SK-N-SH (cell line): ENCODE results near the gene INTS11. TPM values are rescaled to one million over a fixed set of nuclear protein-coding genes. Genes with fewer than 3 reads are reported as not detected.

Experiments used
- CTCF ChIA-PET: fragments of 300-600, 350-600 bp; formaldehyde crosslinking; extraction: SDS; loops from one replicate; lab custom pipeline; 2021; lab: Yijun Ruan, JAX
- POLR2A ChIA-PET: fragments of 350-600 bp; sonication (Branson Sonifier 250); formaldehyde crosslinking; extraction: SDS; loops from one replicate; lab custom pipeline; 2020; ENCODE audit warnings: antibody characterized with exemption, inconsistent platforms; lab: Yijun Ruan, JAX
- DNase-seq: peaks from one replicate; pipeline ENCODE4 v3.0.0; 2012
- H2AFZ ChIP-seq: fragments of 200-600 bp; sonication (generic); 2 replicates; pipeline ENCODE4 v1.8.1; 2016; ENCODE audit warnings: antibody characterized with exemption, mild to moderate bottlenecking, low read depth
- H3F3A ChIP-seq: fragments of 200-600 bp; sonication (generic); replicated peaks from 2 replicates; pipeline ENCODE3; 2016; ENCODE audit warnings: antibody characterized with exemption, mild to moderate bottlenecking; ENCODE audit not compliant: insufficient read depth
- H3K27ac ChIP-seq, 2 experiments: fragments of 200-500 bp in 1 of 2; fragments of 200-600 bp in 1 of 2; sonication (Bioruptor generic) in 1 of 2; sonication (generic), shearing (Covaris generic) in 1 of 2; 2 replicates each; pipeline versions ENCODE4 v1.5.1 to v1.6.1; 2014 to 2016; ENCODE audit warnings: low read depth in 2 of 2, inconsistent platforms in 1 of 2, low read length in 1 of 2, mild to moderate bottlenecking in 1 of 2, mixed read lengths in 1 of 2
- H3K27me3 ChIP-seq: fragments of 200-600 bp; sonication (generic), shearing (Covaris generic); 2 replicates; pipeline ENCODE4 v1.6.1; 2016; ENCODE audit warnings: mixed run types; ENCODE audit not compliant: insufficient read depth
- H3K36me3 ChIP-seq, 2 experiments: fragments of 200-500 bp in 1 of 2; fragments of 200-600 bp in 1 of 2; sonication (Bioruptor generic) in 1 of 2; sonication (generic) in 1 of 2; replicated peaks in 1 of 2; 2 replicates each; pipeline versions ENCODE3 to v1.5.1; 2014 to 2016; ENCODE audit warnings: low read length in 1 of 2, mild to moderate bottlenecking in 1 of 2; ENCODE audit not compliant: insufficient read depth in 2 of 2, control insufficient read depth in 1 of 2
- H3K4me1 ChIP-seq, 2 experiments: fragments of 200-500 bp in 1 of 2; fragments of 200-600 bp in 1 of 2; sonication (Bioruptor generic) in 1 of 2; sonication (generic), shearing (Covaris generic) in 1 of 2; 2 replicates each; pipeline versions ENCODE4 v1.5.1 to v1.6.1; 2014 to 2016; ENCODE audit warnings: low read depth in 1 of 2, low read length in 1 of 2, mixed run types in 1 of 2; ENCODE audit not compliant: insufficient read depth in 2 of 2, control insufficient read depth in 1 of 2
- H3K4me2 ChIP-seq: fragments of 200-600 bp; sonication (generic), shearing (Covaris generic); 2 replicates; pipeline ENCODE4 v1.6.1; 2017; ENCODE audit warnings: mixed run types
- H3K4me3 ChIP-seq, 2 experiments: fragments of 200-500 bp in 1 of 2; fragments of 200-600 bp in 1 of 2; sonication (Bioruptor generic) in 1 of 2; sonication (generic), shearing (Covaris generic) in 1 of 2; 2 replicates each; pipeline versions ENCODE4 v1.5.1 to v1.8.1; 2014 to 2016; ENCODE audit warnings: low read depth in 2 of 2, inconsistent platforms in 1 of 2, low read length in 1 of 2, mild to moderate bottlenecking in 1 of 2, mixed read lengths in 1 of 2, moderate library complexity in 1 of 2
- H3K79me2 ChIP-seq: fragments of 200-600 bp; sonication (generic); 2 replicates; pipeline ENCODE4 v1.8.1; 2017; ENCODE audit warnings: mild to moderate bottlenecking; ENCODE audit not compliant: insufficient read depth
- H3K9ac ChIP-seq: fragments of 200-600 bp; sonication (generic); 2 replicates; pipeline ENCODE4 v1.6.1; 2017; ENCODE audit warnings: mixed run types
- H3K9me2 ChIP-seq: fragments of 200-600 bp; sonication (generic); 2 replicates; pipeline ENCODE4 v1.6.1; 2017; ENCODE audit warnings: mixed run types
- H3K9me3 ChIP-seq: fragments of 200-600 bp; sonication (generic); 2 replicates; pipeline ENCODE4 v1.6.1; 2017; ENCODE audit warnings: mixed run types, mild to moderate bottlenecking, moderate library complexity
- H4K20me1 ChIP-seq: fragments of 200-600 bp; sonication (generic); 2 replicates; pipeline ENCODE4 v1.6.1; 2017; ENCODE audit warnings: mild to moderate bottlenecking, mixed run types; ENCODE audit not compliant: insufficient read depth
- CTCF ChIP-seq: fragments of 200-600 bp; sonication (generic); IDR thresholded peaks from 2 replicates; pipeline ENCODE4 v1.6.1; 2017; ENCODE audit warnings: antibody characterized with exemption, mild to moderate bottlenecking, moderate library complexity
- ELF1 ChIP-seq: IDR thresholded peaks from 2 replicates; pipeline ENCODE4 v1.4.0; 2012
- FOXJ3 ChIP-seq: sonication (generic); formaldehyde crosslinking; IDR thresholded peaks from 2 replicates; pipeline ENCODE4 v1.5.1; 2020; ENCODE audit warnings: mild to moderate bottlenecking, missing genetic modification reagents
- GATA2 ChIP-seq: sonication (generic); formaldehyde crosslinking; IDR thresholded peaks from 2 replicates; pipeline ENCODE4 v1.5.0; 2020; ENCODE audit warnings: mild to moderate bottlenecking, missing genetic modification reagents
- JUND ChIP-seq: IDR thresholded peaks from 2 replicates; pipeline ENCODE4 v1.4.0; 2012
- MAX ChIP-seq: IDR thresholded peaks from 2 replicates; pipeline ENCODE4 v1.4.0; 2012; ENCODE audit warnings: low read depth
- MEF2A ChIP-seq: IDR thresholded peaks from 2 replicates; pipeline ENCODE4 v1.4.0; 2012; ENCODE audit warnings: low read depth, borderline replicate concordance
- POLR2AphosphoS5 ChIP-seq: IDR thresholded peaks from 2 replicates; pipeline ENCODE4 v1.6.1; 2012; ENCODE audit warnings: low read depth, low read length
- RAD21 ChIP-seq: IDR thresholded peaks from 2 replicates; pipeline ENCODE4 v1.6.1; 2012; ENCODE audit warnings: mild to moderate bottlenecking, low read length
- RCOR1 ChIP-seq: fragments of 150-350 bp; IDR thresholded peaks from 2 replicates; pipeline ENCODE4 v1.6.1; 2017; ENCODE audit warnings: antibody characterized with exemption, low read length
- REST ChIP-seq: IDR thresholded peaks from 2 replicates; pipeline ENCODE4 v1.6.1; 2012; ENCODE audit warnings: mild to moderate bottlenecking, low read depth, low read length, moderate library complexity
- RFX5 ChIP-seq: IDR thresholded peaks from 2 replicates; pipeline ENCODE4 v1.6.1; 2012; ENCODE audit warnings: mild to moderate bottlenecking, improper control_type of control experiment, low read length
- SMC3 ChIP-seq: IDR thresholded peaks from 2 replicates; pipeline ENCODE4 v1.6.1; 2012; ENCODE audit warnings: low read depth, low read length, improper control_type of control experiment
- TAF1 ChIP-seq: IDR thresholded peaks from 2 replicates; pipeline ENCODE4 v1.6.1; 2012; ENCODE audit warnings: low read depth, mild to moderate bottlenecking, low read length, moderate library complexity, borderline replicate concordance
- TEAD4 ChIP-seq: IDR thresholded peaks from 2 replicates; pipeline ENCODE4 v1.4.0; 2012; ENCODE audit warnings: mild to moderate bottlenecking, borderline replicate concordance; ENCODE audit not compliant: insufficient read depth
- USF2 ChIP-seq: fragments of 150-350 bp; IDR thresholded peaks from 2 replicates; pipeline ENCODE4 v1.6.1; 2017; ENCODE audit warnings: antibody characterized with exemption, low read length, low read depth, borderline replicate concordance
- YY1 ChIP-seq: IDR thresholded peaks from 2 replicates; pipeline ENCODE4 v1.4.0; 2012; ENCODE audit warnings: low read depth, mild to moderate bottlenecking
- WGBS: methylation state at CpG from one replicate; pipeline ENCODE4 v1.1.6; 2017; ENCODE audit warnings: low lambda C conversion rate; 5-methylcytosine and 5-hydroxymethylcytosine counted together
- polyA plus RNA-seq, 3 experiments: library from polyadenylated mRNA; depleted of rRNA; stranded (reverse); fragments of >200 nt; gene quantifications; 2 replicates each; pipeline ENCODE4 v1.2.3, GENCODE V29; 2012

The INTS11 gene
- polyA plus RNA-seq, 1 of the 3 experiments (the other 2 are of a cell fraction) = 137 TPM

GRCh38 chr1:1310476-1311053 is 13.9 kb downstream of the INTS11 start:
- WGBS = 86% methylated on average over 9 of the region's 21 CpGs
- Histone ChIP-seq H3K9me3 (no peaks in the 10 kb centered on the region), H3K9ac (no peak overlapping the region), H3K79me2 (peaks cover 29% of the 10 kb centered on the region), H3K9me2 (no peaks in the 10 kb centered on the region), H3K4me3 (no peak overlapping the region), H3K27ac (no peak overlapping the region), H3K4me2 (no peak overlapping the region), H4K20me1 (peaks cover 15% of the 10 kb centered on the region; the same call in 1 of the 2 replicates), H2AFZ (no peak overlapping the region), H3K4me1 (peaks cover 5 to 23% of the 10 kb centered on the region in 2 experiments; a peak in 2 of 4 replicates), H3F3A (no peaks in the 10 kb centered on the region), H3K27me3 (no peaks in the 10 kb centered on the region), H3K36me3 (peaks cover 0 to 52% of the 10 kb centered on the region in 2 experiments)
- no peak for TF ChIP-seq ELF1
- no peak for TF ChIP-seq RCOR1
- no peak for TF ChIP-seq RFX5
- TF ChIP-seq TAF1 = no peak
- TF ChIP-seq FOXJ3 (CRISPR knock-in tag) = no peak
- no peak for TF ChIP-seq POLR2AphosphoS5
- TF ChIP-seq YY1 = no peak
- no peak for TF ChIP-seq TEAD4
- no peak for TF ChIP-seq MAX
- no peak for TF ChIP-seq REST
- TF ChIP-seq USF2 = no peak
- no peak for TF ChIP-seq SMC3
- ChIA-PET POLR2A (no interaction called here), CTCF (interaction anchor here (1.3 to 1.4 kb wide), 2 partner anchors 8 to 19 kb away, joined by 3 to 5 read pairs; no protein-coding TSS in a partner anchor)
- DNase-seq = no peak

- TF ChIP-seq CTCF (no peak), RAD21 (no peak), JUND (no peak), MEF2A (no peak), SMC3 (no peak), POLR2AphosphoS5 (no peak), RCOR1 (no peak), GATA2 (CRISPR knock-in tag) (no peak), ELF1 (no peak)
- Histone ChIP-seq H3K4me3 (no peak overlapping the region), H3F3A (no peaks in the 10 kb centered on the region), H2AFZ (no peak overlapping the region), H3K27me3 (no peaks in the 10 kb centered on the region), H3K9ac (no peak overlapping the region), H3K79me2 (peaks cover 31% of the 10 kb centered on the region), H3K27ac (no peak overlapping the region), H3K9me3 (no peaks in the 10 kb centered on the region), H3K9me2 (no peaks in the 10 kb centered on the region), H3K4me1 (peaks cover 10 to 29% of the 10 kb centered on the region in 2 experiments; a peak in 2 of 4 replicates), H3K4me2 (no peak overlapping the region; the same call in 1 of the 2 replicates), H4K20me1 (peaks cover 15% of the 10 kb centered on the region; the same call in 1 of the 2 replicates), H3K36me3 (peaks cover 0 to 49% of the 10 kb centered on the region in 2 experiments)
- no CpG with 5 or more reads among the region's 3 CpGs for WGBS
- ChIA-PET CTCF (interaction anchor here (1.1 to 1.4 kb wide), 3 partner anchors 9 to 38 kb away, joined by 3 to 7 read pairs (median 5); partner anchors contain the start of gene DVL1), POLR2A (interaction anchor here (1.2 kb wide), 1 partner anchor 15 kb away, joined by 3 read pairs; no protein-coding TSS in a partner anchor)
- no peak for DNase-seq
These were observed 14.4 kb downstream of the INTS11 start for GRCh38 chr1:1310109-1310385.
